HG02798 (cell line): ENCODE data around the gene ZNF415.
"Not testable (repeated sequence)": the region's sequence is repeated elsewhere in the genome, so short reads cannot be mapped to it uniquely, and the experiment has no call there.

ENCODE experiments used
- ATAC-seq: cut with Tn5 transposase; IDR thresholded peaks from one replicate; pipeline ENCODE4 v1.9.1; 2021; ENCODE audit warnings: mild to moderate bottlenecking; ENCODE audit not compliant: unreplicated experiment, poor library complexity

The ZNF415 gene

DNA sequence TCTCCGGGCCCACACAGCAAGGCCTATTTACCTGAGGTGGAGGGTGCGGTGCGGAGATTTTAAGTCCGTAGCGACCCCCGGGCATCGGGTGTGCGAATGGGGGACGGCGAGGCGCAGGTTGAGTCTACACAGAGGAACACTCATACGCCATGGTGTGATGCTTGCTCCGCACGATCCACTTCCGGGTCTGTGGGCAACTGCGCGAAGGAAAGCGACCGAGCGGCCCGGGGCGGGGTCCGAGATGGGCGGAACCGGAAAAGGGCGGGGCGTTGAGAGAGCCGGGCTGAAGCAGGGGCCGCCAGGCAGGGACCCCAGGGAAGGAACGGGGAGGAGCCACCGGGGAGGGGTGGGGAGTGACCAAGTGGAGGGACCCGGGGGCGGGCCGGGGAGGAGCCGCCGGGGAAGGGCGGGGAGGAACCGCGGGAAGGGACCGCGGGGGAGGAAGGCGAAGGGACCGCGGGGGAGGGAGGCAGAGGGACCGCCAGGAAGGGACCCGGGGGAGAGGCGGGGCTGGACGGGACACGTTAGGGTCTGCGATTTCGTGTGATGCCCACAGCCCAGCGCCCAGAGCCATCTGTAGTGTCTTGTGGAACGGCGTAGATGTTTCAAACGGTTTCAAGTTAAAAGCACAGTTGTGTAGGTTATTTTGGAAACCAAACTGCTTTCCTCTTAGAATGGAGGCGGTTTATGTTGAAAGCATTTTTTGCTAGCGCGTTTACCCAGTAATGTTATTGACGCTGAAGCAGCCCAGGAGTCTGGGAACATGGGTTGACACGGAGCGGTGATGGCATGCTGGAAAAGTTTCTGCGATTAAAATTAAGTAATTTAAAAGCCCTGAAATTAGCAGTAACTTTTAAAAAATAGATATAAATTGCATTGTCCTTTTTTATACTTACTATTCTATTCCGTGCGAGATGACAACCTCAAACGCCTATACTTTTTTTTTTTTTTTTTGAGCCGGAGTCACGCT, 29.2 kb downstream of the ZNF415 start, which contains the start of gene ZNF160:
Gene ZNF160, minus strand, starts transcription at position 189 of the 970 bp plus-strand sequence. CDS start 17,146 bp downstream, outside the sequence.
- ATAC-seq = peak; percentile 97

GRCh38 chr19:53102756-53103233, 29.9 kb downstream of the ZNF415 start:
- ATAC-seq = peak; percentile 13

GRCh38 chr19:53102206-53102755, 30.4 kb downstream of the ZNF415 start:
- ATAC-seq = no peak

GRCh38 chr19:53101518-53101917, 31.2 kb downstream of the ZNF415 start:
- no peak for ATAC-seq

GRCh38 chr19:53098570-53098969, 34.1 kb downstream of the ZNF415 start:
- ATAC-seq = not testable (repeated sequence)

- not testable (repeated sequence) for ATAC-seq
These were observed 35.6 kb downstream of the ZNF415 start for GRCh38 chr19:53096982-53097690.

- ATAC-seq = not testable (repeated sequence)
These were observed 36.1 kb downstream of the ZNF415 start for GRCh38 chr19:53096579-53096978.

- ATAC-seq = no peak
These were observed 37.7 kb downstream of the ZNF415 start for GRCh38 chr19:53094754-53095575.

DNA sequence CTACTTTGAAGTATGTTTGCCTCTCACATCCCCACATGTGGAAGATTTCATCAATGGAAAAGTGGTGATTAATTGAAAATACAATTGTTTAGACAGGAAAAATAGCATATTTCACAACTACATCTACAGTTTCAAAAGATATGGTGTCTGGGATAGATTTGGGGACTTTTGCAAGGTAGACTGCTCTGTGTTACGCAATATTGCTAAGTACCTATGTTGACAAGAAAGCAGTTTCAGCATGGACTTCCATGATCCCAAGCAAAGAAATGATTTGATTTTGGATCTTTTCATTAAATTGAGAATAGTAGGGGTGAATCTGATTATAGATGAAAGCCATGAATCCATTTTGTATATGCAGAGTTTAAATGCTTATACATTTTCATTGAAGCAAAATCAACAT, 40.0 kb downstream of the ZNF415 start:
- no peak for ATAC-seq

DNA sequence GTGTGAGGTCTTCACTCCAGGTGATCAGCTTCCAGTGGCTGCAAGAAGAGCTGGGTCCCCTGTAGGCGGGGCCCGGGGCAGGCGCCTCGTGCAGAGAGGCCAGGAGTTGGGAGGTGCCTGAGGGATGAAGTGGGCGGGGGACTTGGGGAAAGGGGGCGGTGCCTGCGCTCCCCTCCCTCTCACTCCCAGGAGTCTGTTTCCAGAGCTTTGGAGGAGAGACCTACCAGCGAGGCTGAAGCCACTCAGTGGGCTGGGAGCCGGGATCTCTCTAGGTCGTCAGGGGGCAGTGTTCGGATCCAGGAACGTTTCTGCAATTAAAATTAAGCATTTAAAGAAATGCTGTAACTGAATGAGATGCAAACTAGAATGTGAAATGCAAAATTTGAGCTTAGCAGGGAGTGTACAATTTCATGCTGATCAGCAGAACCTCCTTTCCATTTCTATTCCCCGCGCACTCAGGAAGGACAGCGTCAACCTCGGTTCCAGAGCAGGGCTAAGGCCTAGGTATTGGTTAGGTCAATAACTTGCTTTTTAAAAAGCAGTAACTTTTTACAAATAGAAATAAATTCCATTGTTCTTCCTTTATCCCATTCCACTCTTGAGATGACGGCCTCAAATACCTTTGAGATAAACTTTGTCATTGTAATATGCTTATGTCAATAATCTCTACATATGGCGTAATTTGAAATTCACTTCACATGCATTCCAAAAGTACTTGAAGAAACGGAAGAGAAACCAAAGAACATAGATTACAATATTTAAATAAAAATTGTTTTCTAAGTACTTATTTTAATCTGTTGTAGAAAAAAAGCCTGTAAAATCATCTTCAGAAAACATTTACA, 41.1 kb downstream of the ZNF415 start:
- no peak for ATAC-seq

DNA sequence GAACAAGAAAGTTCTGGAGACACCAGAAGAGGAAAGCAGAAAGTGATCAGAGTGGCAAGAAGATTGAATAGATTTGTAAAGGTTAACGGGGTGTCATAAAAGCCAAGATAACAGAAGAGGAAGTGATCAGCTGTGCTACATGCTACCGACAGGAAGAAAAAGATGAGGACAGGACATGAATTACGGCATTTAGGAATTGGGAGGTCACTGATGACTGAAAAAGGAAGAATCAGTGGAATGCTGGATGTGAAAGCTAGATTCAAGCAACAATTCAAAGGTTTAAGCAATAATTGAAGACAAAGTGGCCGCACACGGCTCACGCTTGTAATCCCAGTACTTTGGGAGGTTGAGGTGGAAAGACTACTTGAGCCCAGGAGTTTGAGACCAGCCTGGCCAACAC, 44.6 kb downstream of the ZNF415 start:
- no peak for ATAC-seq

GRCh38 chr19:53086949-53087348, 45.8 kb downstream of the ZNF415 start:
- ATAC-seq = no peak

GRCh38 chr19:53085496-53085895, 47.2 kb downstream of the ZNF415 start:
- no peak for ATAC-seq

GRCh38 chr19:53082929-53083328, 49.8 kb downstream of the ZNF415 start:
- no peak for ATAC-seq

GRCh38 chr19:53079313-53079924, 53.3 kb downstream of the ZNF415 start:
- ATAC-seq = no peak

GRCh38 chr19:53078668-53079067, 54.0 kb downstream of the ZNF415 start:
- no peak for ATAC-seq

- no peak for ATAC-seq
These were observed 55.7 kb downstream of the ZNF415 start for GRCh38 chr19:53076984-53077383.

DNA sequence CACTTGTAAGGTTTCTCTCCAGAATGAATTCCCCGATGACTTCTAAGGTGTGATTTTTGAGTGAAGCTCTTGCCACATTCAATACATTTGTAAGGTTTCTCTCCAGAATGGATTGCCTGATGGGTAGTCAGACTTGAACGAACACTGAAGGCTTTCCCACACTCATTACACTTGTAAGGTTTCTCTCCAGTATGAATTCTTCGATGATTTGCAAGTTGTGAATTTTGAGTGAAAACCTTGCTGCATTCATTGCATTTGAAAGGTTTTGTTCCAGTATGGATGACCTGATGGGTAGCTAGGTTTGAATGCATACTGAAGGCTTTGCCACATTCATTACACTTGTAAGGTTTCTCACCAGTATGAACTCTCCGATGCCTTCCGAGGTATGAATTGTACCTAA, 63.9 kb downstream of the ZNF415 start:
- no peak for ATAC-seq

DNA sequence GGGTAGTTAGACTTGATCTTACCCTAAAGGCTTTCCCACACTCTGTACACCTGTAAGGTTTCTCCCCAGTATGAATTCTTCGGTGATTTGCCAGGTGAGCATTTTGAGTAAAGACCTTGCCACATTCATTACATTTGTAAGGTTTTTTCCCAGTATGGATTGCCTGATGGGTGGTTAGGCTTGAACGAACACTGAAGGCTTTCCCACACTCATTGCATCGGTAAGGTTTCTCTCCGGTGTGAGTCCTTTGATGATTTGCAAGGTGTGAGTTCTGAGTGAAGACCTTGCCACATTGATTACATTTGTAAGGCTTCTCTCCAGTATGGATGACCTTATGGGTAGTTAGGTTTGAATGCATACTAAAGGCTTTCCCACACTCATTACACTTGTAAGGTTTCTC, 64.5 kb downstream of the ZNF415 start:
- ATAC-seq = no peak
